ENCODE data around the gene BORCS6. TPM values are rescaled to one million over a fixed set of nuclear protein-coding genes. Genes with fewer than 3 reads are reported as not detected.
A peak's percentile ranks its signal among the peaks of the same experiment; 100 is the strongest.

BORCS6 gene
- total and polyA plus RNA-seq, 9 of the 15 experiments (the other 6 are each of a cell fraction or from before 2014, with no cell fraction given) = 0.01 to 7.4 (median 2.3) TPM

GRCh38 chr17:8159459-8160223 lies 30.3 kb downstream of the BORCS6 start:
- peak overlapping the region; percentile 21; the same call in 1 of the 2 replicates for H3K4me2 ChIP-seq (ENCODE audit: insufficient read depth, low read length)
- FAIRE-seq (no peak), DNase-seq (ENCODE audit: extremely low read depth in 1 of 4, low spot score in 3 of 4) (no peak), ATAC-seq (no peak)
- H3K4me1 ChIP-seq (replicated peaks in 1 of 2; ENCODE audit: control insufficient read depth in 2 of 2, insufficient read depth in 2 of 2, low read length in 2 of 2) = peaks cover 42 to 66% of the 10 kb centered on the region in 2 experiments
- intact Hi-C loops (cut with micrococcal nuclease) = no loop called here
- no peak overlapping the region for H2AFZ ChIP-seq (ENCODE audit: low read depth, low read length)
- BruUV-seq (replicated peaks) = TSS peak; percentile 8
- ChIA-PET POLR2A (interaction anchor here (1.3 to 8.6 kb wide), 2 partner anchors 12 to 39 kb away, joined by 4 to 105 read pairs; no protein-coding TSS in a partner anchor), CTCF (ENCODE audit: low intra/inter-chr PET ratio) (interaction anchor here (0.6 kb wide), 1 partner anchor 26 kb away, joined by 4 read pairs; no protein-coding TSS in a partner anchor)
- H3K27me3 ChIP-seq (ENCODE audit: control insufficient read depth in 2 of 2, insufficient read depth in 2 of 2, low read length in 2 of 2) = no peaks in the 10 kb centered on the region
- H3K9ac ChIP-seq (ENCODE audit: insufficient read depth in 1 of 2, low read depth in 2 of 2, low read length in 2 of 2) = no peak overlapping the region
- H4K20me1 ChIP-seq (replicated peaks; ENCODE audit: control insufficient read depth, insufficient read depth, low read length) = 0 out of 2 replicates have a peak, but pooled peaks cover 12% of the 10 kb centered on the region
- H3K4me3 ChIP-seq = no peak overlapping the region
- in situ Hi-C loops (cut with MboI) = no loop called here
- H3K27ac ChIP-seq (ENCODE audit: extremely low read depth, low read depth, low read length) = no peak overlapping the region
- no peaks in the 10 kb centered on the region for H3K9me3 ChIP-seq (replicated peaks; ENCODE audit: control insufficient read depth, insufficient read depth, low read depth, low read length)
- H3K36me3 ChIP-seq (ENCODE audit: control insufficient read depth, insufficient read depth, low read length) = peaks cover 29% of the 10 kb centered on the region; the same call in 2 of the 3 replicates
- WGBS (ENCODE audit: insufficient coverage, low coverage, missing lambda C conversion rate) = 72% methylated on average over 3 of the region's 4 CpGs
- H3K9me1 ChIP-seq (ENCODE audit: control insufficient read depth, insufficient read depth, low read length) = peaks cover 5% of the 10 kb centered on the region
- H3K79me2 ChIP-seq (ENCODE audit: control insufficient read depth, insufficient read depth, low read length) = peaks cover 45% of the 10 kb centered on the region
- TF ChIP-seq ZNF77 (CRISPR knock-in tag; IDR thresholded peaks at IDR 0.05) = no peak
- TF ChIP-seq ZNF592 (IDR thresholded peaks at IDR 0.05) = no peak
- no peak for TF ChIP-seq ZNF224 (CRISPR knock-in tag; IDR thresholded peaks at IDR 0.05)
- no peak for TF ChIP-seq MAFG (tag; conservative IDR thresholded peaks at IDR 0.05)
- TF ChIP-seq UBTF (IDR thresholded peaks at IDR 0.05; ENCODE audit: borderline replicate concordance in 1 of 2, low read depth in 2 of 2, low read length in 2 of 2) = no peak
- TF ChIP-seq PYGO2 (tag; IDR thresholded peaks at IDR 0.05) = no peak
- TF ChIP-seq STAT5A (IDR thresholded peaks at IDR 0.05; ENCODE audit: borderline replicate concordance, low read length) = no peak
- TF ChIP-seq, protein P1, sequence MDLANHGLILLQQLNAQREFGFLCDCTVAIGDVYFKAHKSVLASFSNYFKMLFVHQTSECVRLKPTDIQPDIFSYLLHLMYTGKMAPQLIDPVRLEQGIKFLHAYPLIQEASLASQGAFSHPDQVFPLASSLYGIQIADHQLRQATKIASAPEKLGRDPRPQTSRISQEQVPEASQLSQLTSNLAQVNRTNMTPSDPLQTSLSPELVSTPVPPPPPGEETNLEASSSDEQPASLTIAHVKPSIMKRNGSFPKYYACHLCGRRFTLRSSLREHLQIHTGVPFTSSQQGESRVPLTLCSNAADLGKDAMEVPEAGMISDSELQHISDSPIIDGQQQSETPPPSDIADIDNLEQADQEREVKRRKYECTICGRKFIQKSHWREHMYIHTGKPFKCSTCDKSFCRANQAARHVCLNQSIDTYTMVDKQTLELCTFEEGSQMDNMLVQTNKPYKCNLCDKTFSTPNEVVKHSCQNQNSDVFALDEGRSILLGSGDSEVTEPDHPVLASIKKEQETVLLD (IDR thresholded peaks at IDR 0.05) = no peak
- no peak for TF ChIP-seq TCF7L2 (IDR thresholded peaks at IDR 0.05; ENCODE audit: low read depth, low read length)
- TF ChIP-seq ZNF644 (tag; IDR thresholded peaks at IDR 0.05; ENCODE audit: low read depth) = no peak
- no peak for TF ChIP-seq ZNF133 (CRISPR knock-in tag; IDR thresholded peaks at IDR 0.05)
- no peak for TF ChIP-seq HNRNPK (IDR thresholded peaks at IDR 0.05; ENCODE audit: low read depth, low read length, poor library complexity, severe bottlenecking)
- no peak for TF ChIP-seq BRD9 (IDR thresholded peaks at IDR 0.05; ENCODE audit: low read depth, partially characterized antibody)
